CD4-positive, alpha-beta memory T cell (primary cell): ENCODE data around the gene SERPINF2. TPM values are rescaled to one million over a fixed set of nuclear protein-coding genes. Genes with fewer than 3 reads are reported as not detected.
A peak's percentile ranks its signal among the peaks of the same experiment; 100 is the strongest.
"Not testable (repeated sequence)": the region's sequence is repeated elsewhere in the genome, so short reads cannot be mapped to it uniquely, and the experiment has no call there.

Experiments used
- CTCF ChIA-PET: fragments of 350-600 bp; sonication (Branson Sonifier 250); formaldehyde crosslinking; loops from one replicate; lab custom pipeline; 2021; ENCODE audit warnings: inconsistent platforms; ENCODE audit not compliant: partially characterized antibody; lab: Charles Lee
- POLR2A ChIA-PET: fragments of 350-600 bp; sonication (Branson Sonifier 250); formaldehyde crosslinking; loops from one replicate; lab custom pipeline; 2021; ENCODE audit not compliant: partially characterized antibody; lab: Charles Lee
- DNase-seq, 5 donors: peaks; one replicate each; pipeline versions ENCODE4 v3.0.0 to v3.0.0-alpha.2; 2020 to 2022; ENCODE audit warnings: mixed read lengths in 1 of 5
- H3K27ac ChIP-seq: one replicate; pipeline ENCODE4 v1.7.0; 2013; ENCODE audit warnings: low read depth, low read length
- H3K27me3 ChIP-seq: 2 replicates; pipeline ENCODE4 v1.7.0; 2013; ENCODE audit warnings: mild to moderate bottlenecking, low read length, moderate library complexity; ENCODE audit not compliant: insufficient read depth
- H3K36me3 ChIP-seq: 2 replicates; pipeline ENCODE4 v1.7.0; 2013; ENCODE audit warnings: mild to moderate bottlenecking, low read length, moderate library complexity; ENCODE audit not compliant: insufficient read depth
- H3K4me1 ChIP-seq: 2 replicates; pipeline ENCODE4 v1.7.0; 2013; ENCODE audit warnings: mild to moderate bottlenecking, low read length, moderate library complexity; ENCODE audit not compliant: insufficient read depth
- H3K4me3 ChIP-seq, 2 donors: one replicate each; pipeline ENCODE4 v1.7.0; 2013; ENCODE audit warnings: low read length in 2 of 2, mild to moderate bottlenecking in 1 of 2
- H3K9me3 ChIP-seq, 2 donors: one replicate each; pipeline ENCODE4 v1.7.0; 2013; ENCODE audit warnings: low read length in 2 of 2, control low read depth in 1 of 2; ENCODE audit not compliant: control insufficient read depth in 1 of 2
- H3K27ac Mint-ChIP-seq, 7 donors: one replicate each; pipeline ENCODE4 v1.8.0; 2020 to 2021; ENCODE audit warnings: mixed read lengths in 7 of 7, mild to moderate bottlenecking in 6 of 7, inconsistent platforms in 3 of 7, moderate library complexity in 3 of 7
- H3K27me3 Mint-ChIP-seq, 2 donors: one replicate each; pipeline ENCODE4 v1.8.0; 2020 to 2021; ENCODE audit warnings: mixed read lengths in 2 of 2
- H3K36me3 Mint-ChIP-seq, 2 donors: one replicate each; pipeline ENCODE4 v1.8.0; 2020 to 2021; ENCODE audit warnings: mixed read lengths in 2 of 2, inconsistent platforms in 1 of 2, mild to moderate bottlenecking in 1 of 2
- H3K4me1 Mint-ChIP-seq, 4 donors: one replicate each; pipeline ENCODE4 v1.8.0; 2020 to 2021; ENCODE audit warnings: mixed read lengths in 4 of 4, mild to moderate bottlenecking in 1 of 4
- H3K4me3 Mint-ChIP-seq, 8 donors: one replicate each; pipeline ENCODE4 v1.8.0; 2020 to 2021; ENCODE audit warnings: mixed read lengths in 8 of 8, mild to moderate bottlenecking in 7 of 8, moderate library complexity in 6 of 8, inconsistent platforms in 3 of 8
- H3K9me3 Mint-ChIP-seq, 8 donors: one replicate each; pipeline ENCODE4 v1.8.0; 2020 to 2021; ENCODE audit warnings: mixed read lengths in 8 of 8, mild to moderate bottlenecking in 5 of 8, inconsistent platforms in 3 of 8, moderate library complexity in 1 of 8
- intact Hi-C: fragments of 100-400 bp; cut with micrococcal nuclease; formaldehyde crosslinking; loops from one replicate; pipeline ENCODE4 v1.15.1; 2023
- polyA plus RNA-seq, 2 donors: library from polyadenylated mRNA; unstranded; fragments of 300-500 nt; fragmentation: Illumina TruSeq; gene quantifications; one replicate each; pipeline ENCODE4 v1.2.3, GENCODE V29; 2021
- total RNA-seq, 2 experiments: library from RNA; stranded (reverse); gene quantifications; one replicate each; pipeline ENCODE4 v1.2.3, GENCODE V29; 2021

The SERPINF2 gene
- total and polyA plus RNA-seq, 4 experiments from 2014 or later = 0.14 to 1.3 (median 0.19) TPM; not detected in 1

GRCh38 chr17:1707107-1707506 is 35.6 kb upstream of the SERPINF2 start:
- Histone ChIP-seq H3K27ac (peak overlapping the region; percentile 16), H3K36me3 (no peaks in the 10 kb centered on the region), H3K4me1 (peaks cover 27% of the 10 kb centered on the region), H3K27me3 (no peaks in the 10 kb centered on the region), H3K9me3 (no peaks in the 10 kb centered on the region), H3K4me3 (no peak overlapping the region)
- intact Hi-C loops = no loop called here
- H3K36me3 Mint-ChIP-seq = peaks cover 2 to 5% of the 10 kb centered on the region in 2 donors
- no peaks in the 10 kb centered on the region for H3K9me3 Mint-ChIP-seq
- ChIA-PET CTCF (interaction anchor here (1.2 to 1.4 kb wide), 2 partner anchors 38 to 77 kb away, joined by 3 to 4 read pairs; no protein-coding TSS in a partner anchor), POLR2A (interaction anchor here (1.1 to 1.8 kb wide), 4 partner anchors 9 to 38 kb away, joined by 3 to 9 read pairs (median 6); no protein-coding TSS in a partner anchor)
- H3K4me3 Mint-ChIP-seq = peak overlapping the region in 7 of 8 donors; percentile 33 to 74 (median 63)
- peaks cover 0 to 6% of the 10 kb centered on the region in 2 donors for H3K27me3 Mint-ChIP-seq
- peaks cover 12 to 32% (median 22%) of the 10 kb centered on the region in 4 donors for H3K4me1 Mint-ChIP-seq
- peak; percentile 63 to 82 (median 71) for DNase-seq
- peak overlapping the region; percentile 65 to 90 (median 82) for H3K27ac Mint-ChIP-seq

- POLR2A ChIA-PET = interaction anchor here (0.7 to 0.9 kb wide), 2 partner anchors 8 to 15 kb away, joined by 3 to 4 read pairs; no protein-coding TSS in a partner anchor
- Mint-ChIP-seq H3K27ac (peak overlapping the region in 5 of 7 donors; percentile 10 to 79 (median 59)), H3K4me3 (peak overlapping the region; percentile 53 to 79 (median 62)), H3K4me1 (peaks cover 12 to 43% (median 25%) of the 10 kb centered on the region in 4 donors)
- H3K9me3 Mint-ChIP-seq, H3K36me3 ChIP-seq, DNase-seq, intact Hi-C loops, H3K36me3 Mint-ChIP-seq, H3K27me3 Mint-ChIP-seq, H3K27ac ChIP-seq, H3K27me3 ChIP-seq, H3K9me3 ChIP-seq, H3K4me3 ChIP-seq: not testable (repeated sequence)
- peaks cover 27% of the 10 kb centered on the region for H3K4me1 ChIP-seq
- CTCF ChIA-PET = interaction anchor here (1.3 kb wide), 1 partner anchor 12 kb away, joined by 3 read pairs; no protein-coding TSS in a partner anchor
Observed at GRCh38 chr17:1708791-1709346, 33.8 kb upstream of the SERPINF2 start.

GRCh38 chr17:1709403-1709951 is 33.2 kb upstream of the SERPINF2 start:
- H3K9me3 ChIP-seq = no peaks in the 10 kb centered on the region
- no peaks in the 10 kb centered on the region for H3K27me3 ChIP-seq
- peaks cover 12 to 43% (median 27%) of the 10 kb centered on the region in 4 donors for H3K4me1 Mint-ChIP-seq
- H3K27me3 Mint-ChIP-seq = peaks cover 0 to 4% of the 10 kb centered on the region in 2 donors
- H3K36me3 ChIP-seq = no peaks in the 10 kb centered on the region
- peak overlapping the region; percentile 36 for H3K27ac ChIP-seq
- peaks cover 7 to 8% of the 10 kb centered on the region in 2 donors for H3K36me3 Mint-ChIP-seq
- POLR2A ChIA-PET = interaction anchor here (0.7 to 0.9 kb wide), 2 partner anchors 8 to 15 kb away, joined by 3 to 4 read pairs; no protein-coding TSS in a partner anchor
- peak overlapping the region in 1 of 2 donors; percentile 51 for H3K4me3 ChIP-seq
- peaks cover 0 to 2% (median 0%) of the 10 kb centered on the region in 8 donors for H3K9me3 Mint-ChIP-seq
- intact Hi-C loops = no loop called here
- CTCF ChIA-PET = interaction anchor here (1.3 kb wide), 1 partner anchor 12 kb away, joined by 3 read pairs; no protein-coding TSS in a partner anchor
- H3K4me1 ChIP-seq = peaks cover 27% of the 10 kb centered on the region
- H3K27ac Mint-ChIP-seq = peak overlapping the region in 6 of 7 donors; percentile 35 to 79 (median 59)
- H3K4me3 Mint-ChIP-seq = peak overlapping the region in 7 of 8 donors; percentile 10 to 68 (median 59)
- no peak for DNase-seq

GRCh38 chr17:1709971-1710806 is 32.5 kb upstream of the SERPINF2 start, which contains the start of gene TLCD2:
Gene TLCD2 (minus strand): TSS chr17:1710377. CDS start chr17:1710242, 135 bp downstream.
- peak within 1 kb of the TSS; percentile 17 to 51 for H3K4me3 ChIP-seq
- H3K36me3 Mint-ChIP-seq = peaks cover 7 to 8% of the 10 kb centered on the region in 2 donors
- ChIA-PET CTCF (interaction anchor here (0.9 kb wide), 1 partner anchor 74 kb away, joined by 3 read pairs; no protein-coding TSS in a partner anchor), POLR2A (no interaction called here)
- H3K27ac Mint-ChIP-seq = peak within 1 kb of the TSS; percentile 61 to 91 (median 78)
- peak within 1 kb of the TSS; percentile 74 to 86 (median 80) for H3K4me3 Mint-ChIP-seq
- H3K27me3 ChIP-seq = no peaks in the 10 kb centered on the region
- peak within 1 kb of the TSS; percentile 36 for H3K27ac ChIP-seq
- H3K9me3 ChIP-seq = no peaks in the 10 kb centered on the region
- no peak for DNase-seq
- no peaks in the 10 kb centered on the region for H3K36me3 ChIP-seq
- H3K4me1 ChIP-seq = peaks cover 32% of the 10 kb centered on the region
- peaks cover 0 to 2% (median 0%) of the 10 kb centered on the region in 8 donors for H3K9me3 Mint-ChIP-seq
- intact Hi-C loops = loop anchor here (5.0 kb wide), 1 partner anchor 43 kb away; no protein-coding TSS in a partner anchor
- peaks cover 0 to 2% of the 10 kb centered on the region in 2 donors for H3K27me3 Mint-ChIP-seq
- peaks cover 12 to 49% (median 30%) of the 10 kb centered on the region in 4 donors for H3K4me1 Mint-ChIP-seq

GRCh38 chr17:1710807-1711553 is 31.7 kb upstream of the SERPINF2 start:
- H3K9me3 Mint-ChIP-seq = peaks cover 0 to 2% (median 0%) of the 10 kb centered on the region in 8 donors
- H3K4me3 Mint-ChIP-seq = peak overlapping the region; percentile 74 to 86 (median 80)
- H3K4me1 ChIP-seq = peaks cover 35% of the 10 kb centered on the region
- H3K4me1 Mint-ChIP-seq = peaks cover 12 to 49% (median 30%) of the 10 kb centered on the region in 4 donors
- H3K27ac ChIP-seq = peak overlapping the region; percentile 36
- H3K4me3 ChIP-seq = peak overlapping the region; percentile 17 to 51
- peak overlapping the region; percentile 22 to 91 (median 78) for H3K27ac Mint-ChIP-seq
- H3K27me3 ChIP-seq = no peaks in the 10 kb centered on the region
- CTCF ChIA-PET = interaction anchor here (0.9 to 1.0 kb wide), 2 partner anchors 73 to 154 kb away, joined by 3 read pairs; no protein-coding TSS in a partner anchor
- peaks cover 7 to 8% of the 10 kb centered on the region in 2 donors for H3K36me3 Mint-ChIP-seq
- intact Hi-C loops = loop anchor here (5.0 kb wide), 1 partner anchor 44 kb away; no protein-coding TSS in a partner anchor
- POLR2A ChIA-PET = no interaction called here
- no peaks in the 10 kb centered on the region for H3K9me3 ChIP-seq
- H3K27me3 Mint-ChIP-seq = peaks cover 0 to 2% of the 10 kb centered on the region in 2 donors
- H3K36me3 ChIP-seq = no peaks in the 10 kb centered on the region
- DNase-seq = no peak

DNA sequence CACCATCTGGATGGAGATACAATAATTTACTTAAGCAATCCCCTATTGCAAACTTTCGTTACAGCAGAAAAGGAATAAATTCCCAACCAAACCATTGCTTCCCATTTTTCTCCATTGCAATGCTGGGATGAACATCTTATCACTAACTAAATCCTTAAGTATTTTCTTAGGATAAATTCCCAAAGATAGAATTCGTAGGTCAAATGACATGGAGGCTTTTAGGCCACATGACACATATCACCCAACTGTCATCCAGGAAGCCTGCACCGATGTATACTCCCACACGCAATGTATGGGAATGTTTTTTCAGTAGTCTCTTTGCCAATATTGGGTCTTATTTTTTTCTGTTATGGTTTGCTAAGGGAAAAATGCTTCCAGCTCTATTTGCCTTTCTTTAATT is 30.9 kb upstream of the SERPINF2 start:
- CTCF ChIA-PET = interaction anchor here (1.0 kb wide), 1 partner anchor 153 kb away, joined by 3 read pairs; no protein-coding TSS in a partner anchor

More for the DNA sequence above, 30.9 kb upstream of the SERPINF2 start:
- H3K4me1 Mint-ChIP-seq = peaks cover 12 to 57% (median 34%) of the 10 kb centered on the region in 4 donors
- H3K27me3 Mint-ChIP-seq = peaks cover 0 to 2% of the 10 kb centered on the region in 2 donors
- H3K4me3 ChIP-seq = no peak overlapping the region
- H3K36me3 Mint-ChIP-seq = peaks cover 7 to 8% of the 10 kb centered on the region in 2 donors
- no peaks in the 10 kb centered on the region for H3K9me3 ChIP-seq
- H3K4me1 ChIP-seq = peaks cover 37% of the 10 kb centered on the region
- peak overlapping the region in 4 of 7 donors; percentile 32 to 74 (median 40) for H3K27ac Mint-ChIP-seq
- H3K36me3 ChIP-seq = no peaks in the 10 kb centered on the region
- POLR2A ChIA-PET = no interaction called here
- H3K4me3 Mint-ChIP-seq = peak overlapping the region in 7 of 8 donors; percentile 15 to 82 (median 74)
- intact Hi-C loops = loop anchor here (5.0 kb wide), 1 partner anchor 45 kb away; no protein-coding TSS in a partner anchor
- peaks cover 0 to 2% (median 0%) of the 10 kb centered on the region in 8 donors for H3K9me3 Mint-ChIP-seq
- no peaks in the 10 kb centered on the region for H3K27me3 ChIP-seq
- H3K27ac ChIP-seq = no peak overlapping the region
- DNase-seq = no peak
